ENCODE results near the gene SPATA2L. TPM values are rescaled to one million over a fixed set of nuclear protein-coding genes. Genes with fewer than 3 reads are reported as not detected.
A peak's percentile ranks its signal among the peaks of the same experiment; 100 is the strongest.
"Not testable (repeated sequence)": the region's sequence is repeated elsewhere in the genome, so short reads cannot be mapped to it uniquely, and the experiment has no call there.

SPATA2L gene
- total RNA-seq, 2 donors from 2014 or later: 4.4 to 5.0 TPM

DNA sequence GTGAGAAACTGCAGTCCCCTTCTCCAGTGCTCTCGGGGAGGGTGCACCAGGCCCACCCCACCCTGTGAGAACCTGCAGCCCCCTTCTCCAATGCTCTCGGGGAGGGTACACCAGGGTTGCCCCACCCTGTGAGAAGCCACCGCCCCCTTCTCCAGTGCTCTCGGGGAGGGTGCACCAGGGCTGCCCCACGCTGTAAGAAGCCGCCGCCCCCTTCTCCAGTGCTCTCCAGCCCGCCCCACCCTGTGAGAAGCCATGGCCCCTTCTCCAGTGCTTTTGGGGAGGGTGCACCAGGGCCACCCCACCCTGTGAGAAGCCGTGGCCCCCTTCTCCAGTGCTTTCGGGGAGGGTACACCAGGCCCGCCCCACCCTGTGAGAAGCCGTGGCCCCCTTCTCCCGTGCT is 31.8 kb downstream of the SPATA2L start:
- no peak overlapping the region for H3K4me3 Mint-ChIP-seq
- H3K9me3 Mint-ChIP-seq: no peaks in the 10 kb centered on the region
- no peak overlapping the region for H3K27ac Mint-ChIP-seq
- no peaks in the 10 kb centered on the region for H3K36me3 Mint-ChIP-seq (ENCODE audit: low read depth)
- no peaks in the 10 kb centered on the region for H3K27me3 Mint-ChIP-seq
- H3K4me1 Mint-ChIP-seq: no peaks in the 10 kb centered on the region
- no peak for ATAC-seq (replicated peaks)

DNA sequence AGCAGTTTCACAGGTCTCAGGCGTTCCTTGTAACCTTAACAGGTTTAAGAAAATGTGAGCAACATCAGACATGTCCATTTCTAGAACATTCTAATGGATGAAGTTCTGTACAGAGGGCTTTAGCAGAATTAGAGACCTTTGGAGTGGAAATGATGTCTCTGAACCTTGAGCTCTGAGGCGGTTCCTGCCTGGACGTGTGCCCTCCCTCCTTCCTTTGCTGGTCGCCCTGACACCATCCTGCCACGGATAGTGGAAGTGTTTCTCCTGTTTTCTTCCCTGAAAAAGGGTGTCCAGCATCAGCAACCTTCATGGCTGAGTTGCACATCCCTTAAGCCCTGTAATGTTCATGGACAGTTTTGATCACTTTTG is 32.7 kb downstream of the SPATA2L start:
- no peaks in the 10 kb centered on the region for H3K27me3 Mint-ChIP-seq
- peaks cover 6% of the 10 kb centered on the region for H3K36me3 Mint-ChIP-seq (ENCODE audit: low read depth)
- H3K4me1 Mint-ChIP-seq: no peaks in the 10 kb centered on the region
- no peak overlapping the region for H3K27ac Mint-ChIP-seq
- H3K9me3 Mint-ChIP-seq: no peaks in the 10 kb centered on the region
- H3K4me3 Mint-ChIP-seq: no peak overlapping the region
- ATAC-seq (replicated peaks): no peak

DNA sequence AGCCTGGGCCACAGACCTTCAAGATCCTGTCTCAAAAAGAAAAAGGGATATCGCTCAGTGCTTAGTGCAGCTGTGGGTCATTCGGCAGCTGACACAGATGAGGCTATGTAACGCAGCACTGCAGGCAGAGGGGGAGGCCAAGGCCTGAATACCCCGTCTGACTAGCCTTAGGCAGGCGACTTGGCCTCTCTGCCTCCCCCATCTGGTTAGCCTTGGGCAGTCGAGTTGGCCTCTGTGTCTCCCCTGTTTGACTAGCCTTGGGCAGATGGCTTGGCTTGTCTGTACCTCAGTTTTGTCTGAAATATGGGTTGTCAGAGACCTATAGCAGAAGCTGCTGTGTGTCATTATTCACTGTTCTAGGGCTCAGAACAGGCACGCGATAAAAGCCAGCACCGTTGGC is 33.9 kb downstream of the SPATA2L start:
- Mint-ChIP-seq H3K36me3 (ENCODE audit: low read depth) (peaks cover 17% of the 10 kb centered on the region), H3K27ac (no peak overlapping the region), H3K4me3 (no peak overlapping the region), H3K27me3 (no peaks in the 10 kb centered on the region), H3K9me3 (no peaks in the 10 kb centered on the region), H3K4me1 (no peaks in the 10 kb centered on the region)
- ATAC-seq (replicated peaks): no peak

DNA sequence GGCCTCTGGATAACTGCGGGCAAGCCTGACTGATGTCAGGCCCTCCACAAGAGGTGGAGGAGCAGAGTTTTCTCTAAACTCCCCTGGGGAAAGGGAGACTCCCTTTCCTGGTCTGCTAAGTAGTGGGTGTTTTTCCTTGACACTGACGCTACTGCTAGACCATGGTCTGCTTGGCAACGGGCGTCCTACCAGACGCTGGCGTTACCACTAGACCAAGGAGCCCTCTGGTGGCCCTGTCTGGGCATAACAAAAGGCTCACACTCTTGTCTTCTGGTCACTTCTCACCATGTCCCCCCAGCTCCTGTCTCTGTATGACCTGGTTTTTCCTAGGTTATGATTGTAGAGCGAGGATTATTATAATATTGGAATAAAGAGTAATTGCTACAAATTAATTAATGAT is 34.5 kb downstream of the SPATA2L start:
- H3K36me3 Mint-ChIP-seq (ENCODE audit: low read depth): peaks cover 23% of the 10 kb centered on the region
- not testable (repeated sequence) for H3K4me3 Mint-ChIP-seq; H3K27me3 Mint-ChIP-seq; ATAC-seq (replicated peaks); H3K4me1 Mint-ChIP-seq; H3K9me3 Mint-ChIP-seq; H3K27ac Mint-ChIP-seq

DNA sequence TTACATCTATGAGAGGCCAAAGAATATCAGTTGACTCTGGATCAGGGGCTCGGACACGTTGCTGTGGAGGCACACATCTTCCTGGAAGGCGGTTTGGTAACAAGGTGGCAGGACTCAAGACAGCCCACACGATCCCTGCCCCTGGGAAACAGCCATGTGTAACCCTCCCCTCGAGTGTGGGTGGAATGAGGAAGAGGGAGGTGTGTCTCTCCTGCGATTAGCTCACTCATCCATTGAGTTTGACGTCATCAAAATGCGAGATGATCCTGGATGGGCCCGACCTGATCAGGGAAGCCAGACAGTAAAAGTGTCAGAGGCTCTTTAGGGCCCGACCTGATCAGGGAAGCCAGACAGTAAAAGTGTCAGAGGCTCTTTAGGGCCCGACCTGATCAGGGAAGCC is 37.3 kb downstream of the SPATA2L start:
- not testable (repeated sequence) for ATAC-seq (replicated peaks); H3K4me3 Mint-ChIP-seq; H3K4me1 Mint-ChIP-seq; H3K27me3 Mint-ChIP-seq; H3K9me3 Mint-ChIP-seq; H3K27ac Mint-ChIP-seq
- H3K36me3 Mint-ChIP-seq (ENCODE audit: low read depth): peaks cover 48% of the 10 kb centered on the region

DNA sequence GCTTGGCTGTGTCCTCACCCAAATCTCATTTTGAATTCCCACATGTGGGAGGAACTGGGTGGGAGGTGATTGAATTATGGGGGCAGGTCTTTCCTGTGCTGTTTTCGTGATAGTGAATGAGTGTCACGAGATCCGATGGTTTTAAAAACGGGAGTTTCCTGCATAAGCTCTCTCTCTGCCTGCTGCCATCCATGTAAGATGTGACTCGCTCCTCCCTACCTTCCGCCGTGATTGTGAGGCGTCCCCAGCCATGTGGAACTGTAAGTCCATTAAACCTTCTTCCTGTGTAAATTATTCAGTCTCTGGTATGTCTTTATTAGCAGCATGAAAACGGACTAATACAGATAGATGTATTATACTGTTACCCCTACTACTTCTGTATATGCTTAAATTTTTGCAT is 40.3 kb downstream of the SPATA2L start:
- H3K36me3 Mint-ChIP-seq (ENCODE audit: low read depth): peaks cover 62% of the 10 kb centered on the region
- ATAC-seq (replicated peaks): no peak
- no peak overlapping the region for H3K27ac Mint-ChIP-seq

DNA sequence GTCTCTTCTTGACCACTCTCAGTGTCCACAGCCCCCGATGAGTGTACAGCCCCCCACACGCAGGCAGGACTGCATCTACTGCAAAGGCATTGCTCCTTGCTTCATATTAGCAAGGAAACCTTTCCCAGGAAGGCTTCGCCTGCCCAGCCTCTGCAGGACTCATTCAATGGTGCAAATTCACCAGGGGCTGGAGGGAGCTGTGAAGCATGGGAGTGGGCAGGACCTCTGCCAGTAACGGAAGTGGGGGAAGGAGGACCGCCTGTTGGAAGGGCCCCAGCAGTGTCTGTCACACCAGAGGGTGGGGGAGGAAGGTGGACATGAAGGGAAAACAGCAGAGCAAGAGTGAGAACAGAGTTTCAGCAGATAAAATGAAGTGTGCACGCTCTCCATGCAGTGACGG is 41.4 kb downstream of the SPATA2L start:
- Mint-ChIP-seq H3K27me3 (no peaks in the 10 kb centered on the region), H3K4me1 (peaks cover 6% of the 10 kb centered on the region), H3K36me3 (ENCODE audit: low read depth) (peaks cover 72% of the 10 kb centered on the region), H3K27ac (no peak overlapping the region), H3K9me3 (no peaks in the 10 kb centered on the region), H3K4me3 (peak overlapping the region; percentile 94)
- ATAC-seq (replicated peaks): no peak

More for the DNA sequence above, 40.3 kb downstream of the SPATA2L start:
- no peaks in the 10 kb centered on the region for H3K9me3 Mint-ChIP-seq
- no peak overlapping the region for H3K4me3 Mint-ChIP-seq
- no peaks in the 10 kb centered on the region for H3K27me3 Mint-ChIP-seq
- peaks cover 6% of the 10 kb centered on the region for H3K4me1 Mint-ChIP-seq

DNA sequence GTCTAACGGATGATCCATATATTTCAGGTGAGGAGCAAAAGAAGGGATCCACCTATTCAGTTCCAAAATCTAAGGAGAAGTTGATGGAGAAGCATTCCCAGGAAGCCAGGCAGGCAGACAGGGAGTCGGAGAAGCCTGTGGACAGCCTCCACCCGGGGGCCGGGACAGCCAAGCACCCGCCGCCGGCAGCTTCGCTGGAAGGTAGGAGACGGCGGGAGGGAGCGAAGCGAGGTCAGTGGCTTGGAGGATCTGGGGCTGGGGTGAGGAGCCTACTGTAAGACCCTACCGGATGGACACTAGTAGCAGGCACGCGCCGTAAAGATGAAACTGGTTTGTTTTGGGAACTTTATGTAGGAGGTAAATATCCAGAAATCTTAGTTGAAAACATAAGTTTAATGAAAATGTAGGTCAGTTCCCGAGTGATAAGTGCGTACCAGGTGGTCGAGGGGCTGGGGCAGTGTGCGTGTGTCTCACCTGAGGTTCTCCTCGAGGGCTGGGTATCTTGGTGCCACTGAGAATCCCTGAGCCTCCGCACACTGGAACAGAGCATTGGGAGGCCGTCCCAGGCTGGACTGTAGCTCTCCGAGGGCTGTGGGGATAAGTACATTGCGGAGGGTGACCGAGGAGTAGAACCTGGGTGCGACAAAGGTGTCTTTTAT is 43.2 kb downstream of the SPATA2L start:
- peak; percentile 30 for ATAC-seq (replicated peaks)
- Mint-ChIP-seq H3K27me3 (no peaks in the 10 kb centered on the region), H3K36me3 (ENCODE audit: low read depth) (peaks cover 75% of the 10 kb centered on the region), H3K9me3 (no peaks in the 10 kb centered on the region), H3K4me1 (peaks cover 6% of the 10 kb centered on the region), H3K4me3 (peak overlapping the region; percentile 94), H3K27ac (peak overlapping the region; percentile 93)

DNA sequence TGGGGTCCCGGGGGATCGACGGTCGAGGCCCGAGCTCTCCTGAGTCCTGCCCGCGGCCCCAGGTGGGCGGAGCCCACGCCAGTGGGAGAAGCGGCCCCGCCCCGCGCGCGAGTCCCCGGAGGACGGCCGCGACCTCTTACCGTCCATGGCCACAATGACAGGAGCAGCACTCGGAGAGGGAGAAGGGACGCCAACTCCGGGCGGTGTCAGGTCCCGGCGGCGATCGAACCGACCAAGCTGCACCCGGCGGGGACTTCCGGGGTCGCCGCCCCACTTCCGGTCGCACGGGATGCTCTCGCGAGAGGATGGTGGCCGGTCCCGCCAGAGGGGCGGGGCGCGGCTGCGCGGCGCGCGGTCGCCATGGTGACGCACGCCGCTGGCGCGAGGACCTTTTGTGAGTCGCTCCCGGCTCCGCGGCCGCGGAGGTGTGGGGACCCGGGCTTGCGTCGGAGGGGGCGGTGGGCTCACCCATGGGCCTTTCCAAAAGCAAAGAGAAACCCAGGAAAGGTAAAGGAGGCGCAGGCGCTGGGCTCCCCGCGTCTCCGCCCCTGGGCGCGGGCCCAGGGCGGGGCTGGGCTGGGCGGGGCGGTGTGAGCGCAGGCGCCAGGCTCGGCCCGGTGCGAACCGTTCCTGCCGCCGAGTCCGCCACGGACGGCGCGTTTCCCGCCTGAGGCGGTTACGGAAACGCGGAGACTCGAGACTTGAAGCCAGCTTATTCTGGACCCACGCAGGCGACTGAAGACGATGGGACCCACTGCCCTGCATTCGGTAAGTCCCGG is 43.9 kb downstream of the SPATA2L start, which contains the start of the genes CHMP1A and SPATA33:
Gene CHMP1A, minus strand, starts transcription at position 267 of the 779 bp plus-strand sequence. Its CDS starts 120 bp downstream, at position 147.
Gene SPATA33, plus strand, starts transcription at position 395 of the 779 bp plus-strand sequence. Its CDS starts 76 bp downstream, at position 471.
- Mint-ChIP-seq H3K9me3 (no peaks in the 10 kb centered on the region), H3K36me3 (ENCODE audit: low read depth) (peaks cover 67% of the 10 kb centered on the region), H3K27me3 (no peaks in the 10 kb centered on the region), H3K4me1 (peaks cover 6% of the 10 kb centered on the region), H3K27ac (peak within 1 kb of the TSS; percentile 93), H3K4me3 (peak within 1 kb of the TSS; percentile 94)
- ATAC-seq (replicated peaks): peak; percentile 95

DNA sequence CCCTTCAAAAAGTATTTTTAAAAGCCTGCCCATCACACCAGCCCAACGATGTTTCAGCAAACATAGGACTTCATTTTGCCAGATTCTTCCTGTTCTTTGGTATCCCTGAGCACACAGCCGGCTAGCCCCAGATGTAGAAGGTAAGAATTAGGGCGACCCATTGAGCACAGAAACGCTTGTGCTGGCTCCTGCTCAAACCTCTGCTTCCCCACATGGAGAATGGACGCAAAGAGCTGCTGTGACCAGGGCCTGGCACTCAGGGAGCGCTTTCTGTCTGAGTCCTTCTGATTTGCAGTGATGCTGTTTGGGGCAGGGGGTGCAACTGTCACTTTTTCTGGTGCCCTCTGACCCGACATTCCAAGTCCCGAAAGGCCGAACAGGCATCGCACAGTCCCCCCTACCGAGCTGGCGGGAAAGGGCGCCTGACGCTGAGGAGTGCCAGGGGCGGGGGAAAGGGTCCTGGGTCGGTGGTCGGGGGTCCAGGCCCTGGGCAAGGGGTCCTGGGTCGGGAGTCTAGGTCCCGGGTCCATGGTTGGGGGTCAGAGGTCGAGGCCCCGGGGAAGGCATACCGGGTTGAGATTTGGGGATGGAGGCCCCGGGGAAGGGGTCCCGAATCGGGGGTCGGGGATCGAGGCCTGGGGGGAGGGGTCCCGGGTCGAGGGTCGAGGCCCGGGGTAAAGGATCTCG is 44.9 kb downstream of the SPATA2L start:
- Mint-ChIP-seq H3K27me3 (no peaks in the 10 kb centered on the region), H3K27ac (peak overlapping the region; percentile 88), H3K4me1 (peaks cover 6% of the 10 kb centered on the region), H3K4me3 (peak overlapping the region; percentile 94), H3K9me3 (no peaks in the 10 kb centered on the region), H3K36me3 (ENCODE audit: low read depth) (peaks cover 57% of the 10 kb centered on the region)
- ATAC-seq (replicated peaks): no peak

DNA sequence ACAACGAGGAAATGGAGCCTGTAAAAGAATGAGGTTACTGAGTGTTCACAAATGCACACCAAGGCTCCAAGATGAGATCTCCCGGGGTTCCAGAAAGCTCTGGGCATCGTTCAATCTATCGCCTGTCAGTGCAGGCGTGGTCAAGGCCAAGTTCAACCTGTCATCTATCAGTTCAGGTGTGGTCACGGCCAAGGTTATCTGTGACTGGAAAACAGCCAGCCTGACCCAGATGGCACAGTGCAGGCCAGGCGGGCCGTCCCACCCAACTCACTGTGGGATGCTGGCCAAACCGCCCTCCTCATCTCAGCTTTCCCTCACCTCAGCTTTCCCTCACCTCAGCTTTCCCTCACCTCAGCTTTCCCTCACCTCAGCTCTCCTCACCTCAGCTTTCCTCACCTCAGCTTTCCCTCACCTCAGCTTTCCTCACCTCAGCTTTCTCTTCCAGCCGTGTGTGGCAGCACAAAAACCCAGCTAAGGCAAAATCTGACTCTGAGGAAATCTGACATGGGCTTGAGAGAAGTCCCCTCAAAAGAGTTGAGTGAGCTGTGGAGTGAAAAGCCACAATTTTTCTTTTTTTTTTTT is 46.4 kb downstream of the SPATA2L start:
- peaks cover 6% of the 10 kb centered on the region for H3K4me1 Mint-ChIP-seq
- no peaks in the 10 kb centered on the region for H3K27me3 Mint-ChIP-seq
- H3K9me3 Mint-ChIP-seq: no peaks in the 10 kb centered on the region
- H3K27ac Mint-ChIP-seq: peak overlapping the region; percentile 88
- no peak for ATAC-seq (replicated peaks)
- H3K36me3 Mint-ChIP-seq (ENCODE audit: low read depth): peaks cover 54% of the 10 kb centered on the region
- peak overlapping the region; percentile 94 for H3K4me3 Mint-ChIP-seq

DNA sequence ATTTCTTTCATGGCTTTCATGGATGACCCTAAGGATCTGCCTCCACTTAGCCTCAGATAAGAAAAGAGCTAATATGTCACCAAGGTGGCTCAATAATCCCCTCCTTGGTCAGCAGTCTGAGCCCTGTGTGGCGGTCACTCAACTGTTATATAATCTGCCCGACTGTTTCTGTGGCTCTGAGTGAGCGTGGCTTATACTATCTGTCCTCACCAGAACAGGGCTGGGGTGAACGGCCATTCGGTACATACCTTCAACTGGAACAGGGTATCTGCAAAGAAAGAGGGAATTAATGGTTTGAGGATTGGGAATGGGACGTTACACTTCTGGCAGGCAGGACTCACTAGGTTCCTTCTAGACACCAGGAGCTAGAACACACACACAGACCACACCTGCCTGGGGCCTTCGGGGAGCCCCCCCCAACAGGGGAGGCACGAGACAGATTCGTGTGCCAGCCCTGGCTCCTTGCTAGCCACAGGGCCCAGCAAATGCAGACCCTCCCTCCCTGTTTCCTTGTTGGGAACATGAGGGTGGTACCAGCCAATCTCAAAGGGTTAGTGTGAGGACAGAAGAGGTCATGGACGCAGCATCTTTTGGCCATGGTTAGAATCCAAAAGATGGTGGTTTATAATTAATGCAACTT is 47.7 kb downstream of the SPATA2L start:
- Mint-ChIP-seq H3K9me3 (no peaks in the 10 kb centered on the region), H3K4me1 (peaks cover 5% of the 10 kb centered on the region), H3K4me3 (no peak overlapping the region), H3K27ac (peak overlapping the region; percentile 70), H3K36me3 (ENCODE audit: low read depth) (peaks cover 58% of the 10 kb centered on the region), H3K27me3 (no peaks in the 10 kb centered on the region)
- ATAC-seq (replicated peaks): no peak

DNA sequence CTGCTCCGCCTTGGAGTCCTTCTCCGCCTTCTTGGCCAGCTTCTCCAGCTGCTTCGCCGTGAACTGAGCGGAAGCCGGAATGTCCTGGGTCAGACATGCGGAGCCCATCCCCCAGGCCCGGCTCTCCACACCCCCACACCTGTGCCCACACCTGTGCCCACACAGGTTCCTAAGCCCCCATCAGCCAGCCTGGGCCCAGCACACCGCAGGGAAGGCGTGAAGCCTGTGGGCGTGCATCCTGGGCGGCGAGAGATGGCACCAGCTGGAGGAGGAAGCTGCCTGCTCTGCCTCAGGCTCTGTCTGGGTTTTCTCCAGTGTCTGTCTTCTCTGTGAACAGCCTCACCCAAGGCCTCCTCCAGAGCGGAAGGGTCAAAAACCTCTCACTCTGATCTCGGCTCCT is 49.9 kb downstream of the SPATA2L start:
- H3K27me3 Mint-ChIP-seq: no peaks in the 10 kb centered on the region
- no peaks in the 10 kb centered on the region for H3K9me3 Mint-ChIP-seq
- peaks cover 62% of the 10 kb centered on the region for H3K36me3 Mint-ChIP-seq (ENCODE audit: low read depth)
- ATAC-seq (replicated peaks): no peak
- H3K27ac Mint-ChIP-seq: no peak overlapping the region
- H3K4me1 Mint-ChIP-seq: no peaks in the 10 kb centered on the region
- no peak overlapping the region for H3K4me3 Mint-ChIP-seq

DNA sequence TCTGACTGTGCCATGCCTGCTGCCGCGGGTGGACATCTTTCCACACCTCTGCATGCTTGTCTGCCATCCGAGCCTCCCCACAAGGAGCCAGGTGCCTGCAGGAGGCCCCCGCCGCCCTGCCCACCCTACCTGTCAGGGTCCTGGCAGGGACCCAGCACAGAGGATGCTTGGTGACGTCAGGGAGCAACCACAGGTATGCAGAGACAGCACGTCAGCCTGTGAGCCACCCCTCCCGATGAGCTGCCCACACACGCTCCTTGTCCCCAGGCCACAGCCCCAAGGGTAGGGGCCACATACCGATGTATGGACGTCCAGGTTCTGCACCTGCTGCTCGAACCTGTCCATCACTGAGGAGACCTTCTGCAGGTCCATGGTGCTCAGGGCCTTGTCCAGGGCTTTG is 54.6 kb downstream of the SPATA2L start:
- ATAC-seq (replicated peaks): no peak
- H3K4me3 Mint-ChIP-seq: no peak overlapping the region
- H3K36me3 Mint-ChIP-seq (ENCODE audit: low read depth): peaks cover 48% of the 10 kb centered on the region
- H3K9me3 Mint-ChIP-seq: no peaks in the 10 kb centered on the region
- no peaks in the 10 kb centered on the region for H3K27me3 Mint-ChIP-seq
- H3K4me1 Mint-ChIP-seq: no peaks in the 10 kb centered on the region
- no peak overlapping the region for H3K27ac Mint-ChIP-seq
